ENCODE data around the gene VAMP7.
"Not testable (repeated sequence)": the region's sequence is repeated elsewhere in the genome, so short reads cannot be mapped to it uniquely, and the experiment has no call there.

VAMP7 gene

GRCh38 chrX:155881158-155881993, at the start of gene VAMP7:
Gene VAMP7, plus strand, starts transcription at chrX:155881345. Its CDS starts 8,122 bp downstream, at chrX:155889467.
- DNase-seq, result peak; percentile 88

GRCh38 chrX:155841232-155841631, 39.9 kb upstream of the VAMP7 start:
- DNase-seq, result no peak

DNA sequence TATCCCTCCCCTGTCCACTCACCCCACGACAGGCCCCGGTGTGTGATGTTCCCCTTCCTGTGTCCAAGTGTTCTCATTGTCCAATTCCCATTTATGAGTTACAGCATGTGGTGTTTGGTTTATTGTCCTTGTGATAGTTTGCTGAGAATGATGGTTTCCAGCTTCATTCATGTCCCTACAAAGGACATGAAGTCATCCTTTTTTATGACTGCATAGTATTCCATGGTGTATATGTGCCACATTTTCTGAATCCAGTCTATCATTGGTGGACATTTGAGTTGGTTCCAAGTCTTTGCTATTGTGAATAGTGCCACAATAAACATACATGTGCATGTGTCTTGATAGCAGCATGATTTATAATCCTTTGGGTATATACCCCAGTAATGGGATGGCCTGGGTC, 29.4 kb upstream of the VAMP7 start:
- DNase-seq, result not testable (repeated sequence)

DNA sequence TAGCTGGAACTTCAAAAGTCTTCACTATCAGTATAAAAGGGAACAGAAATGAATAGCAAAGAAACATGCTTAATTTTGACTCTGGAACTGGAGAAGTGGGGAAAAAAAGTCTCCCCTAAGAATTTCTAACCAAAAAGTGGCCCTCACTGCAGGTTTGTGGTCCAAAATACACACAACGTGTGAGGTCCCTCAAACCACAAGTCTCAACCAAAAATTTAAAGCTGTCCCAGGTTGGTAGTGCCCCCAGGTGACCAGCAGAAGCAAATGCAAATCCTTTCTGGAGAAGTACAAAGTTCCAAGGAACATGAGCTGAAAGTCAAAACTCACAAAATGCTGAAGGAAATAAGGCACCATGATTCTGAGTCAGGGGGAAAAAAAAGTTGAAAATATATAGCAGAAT, 23.6 kb upstream of the VAMP7 start:
- no peak for DNase-seq

- no peak for DNase-seq
These were observed 16.5 kb upstream of the VAMP7 start for GRCh38 chrX:155864655-155865054.

- no peak for DNase-seq
These were observed 16.0 kb upstream of the VAMP7 start for GRCh38 chrX:155865193-155865592.

- no peak for DNase-seq
These were observed 13.3 kb upstream of the VAMP7 start for GRCh38 chrX:155867821-155868220.

DNA sequence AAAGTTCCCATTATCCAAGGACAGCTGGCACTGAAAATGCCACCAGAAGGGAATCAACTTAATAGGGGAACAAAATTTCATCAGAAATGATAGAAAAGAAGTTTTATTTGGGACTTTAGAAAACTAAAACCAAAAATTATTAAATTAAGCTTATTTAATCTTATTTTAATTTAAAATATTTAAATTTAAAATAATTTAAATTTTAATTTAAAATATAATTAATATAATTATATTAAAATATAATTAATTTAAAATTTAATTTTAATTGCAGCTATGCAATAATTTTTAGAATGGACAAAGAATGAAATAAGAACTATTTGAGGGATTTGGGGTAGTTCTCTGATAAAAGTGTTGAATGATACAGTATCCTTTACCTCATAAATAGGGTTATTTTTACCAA, 10.2 kb upstream of the VAMP7 start:
- DNase-seq, result no peak

DNA sequence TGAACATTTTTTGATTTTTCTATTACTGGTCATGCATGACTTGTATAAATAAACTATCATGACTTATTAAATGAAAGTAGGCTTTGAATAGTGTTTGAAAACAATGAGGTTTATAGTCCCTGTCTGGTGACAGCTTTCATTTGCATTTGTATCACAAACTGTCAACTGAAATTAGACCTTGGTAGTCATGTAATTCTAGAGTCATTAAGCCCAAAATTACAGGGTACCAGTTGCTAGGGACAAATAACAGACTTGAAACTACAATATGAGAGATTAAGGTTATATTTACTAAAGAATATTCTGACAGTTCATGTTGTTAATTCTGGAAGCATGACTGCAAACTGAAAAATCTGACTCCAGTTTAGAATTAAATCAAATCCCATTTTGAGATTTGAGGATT, 9.2 kb upstream of the VAMP7 start:
- DNase-seq, result no peak

DNA sequence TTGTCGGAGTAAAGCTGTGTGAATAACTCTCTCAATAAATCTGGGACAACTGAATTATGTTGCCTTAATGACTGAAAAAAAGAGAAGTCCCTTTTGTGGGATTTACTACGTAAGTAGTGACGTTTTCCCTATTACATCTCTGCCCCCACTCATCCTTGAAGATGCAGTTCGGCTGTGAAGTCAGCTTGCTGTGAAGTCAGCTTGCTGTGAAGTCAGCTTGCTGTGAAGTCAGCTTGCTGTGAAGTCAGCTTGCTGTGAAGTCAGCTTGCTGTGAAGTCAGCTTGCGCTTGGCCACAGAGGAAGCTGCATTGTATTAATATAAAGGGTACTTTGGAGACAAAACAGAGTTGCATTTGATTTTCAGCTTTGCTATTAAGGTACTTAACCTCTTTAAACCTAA, 8.0 kb upstream of the VAMP7 start:
- no peak for DNase-seq

DNA sequence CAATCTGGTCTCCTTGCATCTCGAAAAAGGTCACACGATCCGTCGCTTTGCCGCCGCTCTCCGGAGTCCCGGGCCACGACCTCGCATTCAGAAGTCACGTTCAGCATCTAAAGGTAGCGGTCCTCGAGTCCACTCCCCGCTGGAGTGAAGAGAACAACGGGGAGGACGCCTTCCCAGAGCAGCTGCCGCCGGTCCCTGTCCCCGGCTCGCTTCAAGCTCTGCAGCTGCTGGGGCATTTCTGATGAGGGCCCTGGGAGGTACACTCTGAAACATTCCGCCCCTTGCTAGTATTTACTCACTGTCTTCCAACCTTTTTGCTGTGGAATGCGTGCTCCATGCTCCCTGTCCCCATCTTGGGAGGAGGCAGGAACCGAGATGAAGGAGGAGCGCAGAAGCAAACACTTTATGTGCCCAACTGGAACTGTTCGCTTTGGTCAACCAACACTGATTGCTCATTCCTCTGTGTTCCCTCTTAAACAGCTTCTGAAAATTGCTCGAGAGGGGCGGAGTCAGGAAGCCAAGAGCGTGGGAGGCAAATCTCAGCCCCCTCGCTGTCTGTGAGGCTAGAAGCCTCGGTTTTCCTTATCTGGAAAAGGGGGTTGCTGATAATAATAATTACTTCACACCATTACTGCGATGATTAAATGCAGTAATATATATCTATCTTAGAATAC, 6.4 kb upstream of the VAMP7 start:
- no peak for DNase-seq

DNA sequence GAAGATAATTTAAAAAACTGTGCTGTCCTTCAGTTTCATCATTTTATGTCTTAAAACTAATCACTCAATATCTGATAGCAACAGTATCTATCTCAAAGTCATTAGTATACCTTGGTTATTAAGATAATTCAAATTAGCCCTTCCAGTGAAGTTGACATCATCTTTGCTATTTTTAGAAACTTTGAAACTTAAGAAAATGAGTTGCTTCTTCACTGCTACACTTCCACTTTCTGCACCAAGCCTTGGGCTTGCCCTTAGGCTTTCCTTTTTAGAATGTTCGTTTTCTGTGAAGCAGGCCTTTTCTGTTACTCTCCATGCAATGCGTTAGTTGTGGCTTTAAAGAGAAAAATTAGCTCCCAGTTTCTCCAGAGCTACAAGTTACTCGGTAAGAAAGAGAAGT, 4.4 kb upstream of the VAMP7 start:
- no peak for DNase-seq

GRCh38 chrX:155877288-155877687, 3.9 kb upstream of the VAMP7 start:
- DNase-seq, result no peak

- DNase-seq, result peak; percentile 9
These were observed 473 bp upstream of the VAMP7 start for GRCh38 chrX:155880586-155881157.

- no peak for DNase-seq
These were observed 5.3 kb downstream of the VAMP7 start for GRCh38 chrX:155886409-155886808.

DNA sequence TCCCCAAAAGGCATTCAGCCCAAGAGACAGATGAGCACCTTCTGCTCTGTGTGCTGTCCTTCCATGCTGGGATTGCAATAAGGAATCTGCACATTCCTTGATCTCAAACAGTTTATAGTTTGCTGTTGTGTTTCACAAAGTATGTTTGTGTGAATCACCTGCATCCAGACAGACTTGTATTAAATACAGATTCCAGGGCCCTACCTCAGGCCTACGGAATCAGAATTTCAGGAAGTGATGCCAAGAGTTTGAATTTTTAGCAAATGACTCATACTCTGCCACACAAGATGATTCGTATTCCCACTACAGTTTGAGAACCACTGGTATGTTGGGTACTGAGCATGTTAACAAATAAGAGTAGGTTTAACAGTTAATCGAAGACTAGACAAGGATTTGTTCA, 7.0 kb downstream of the VAMP7 start:
- DNase-seq, result no peak

- no peak for DNase-seq
These were observed 8.2 kb downstream of the VAMP7 start for GRCh38 chrX:155889328-155889727.

- DNase-seq, result no peak
These were observed 10.5 kb downstream of the VAMP7 start for GRCh38 chrX:155891446-155892210.

- DNase-seq, result no peak
These were observed 12.4 kb downstream of the VAMP7 start for GRCh38 chrX:155893521-155893920.

DNA sequence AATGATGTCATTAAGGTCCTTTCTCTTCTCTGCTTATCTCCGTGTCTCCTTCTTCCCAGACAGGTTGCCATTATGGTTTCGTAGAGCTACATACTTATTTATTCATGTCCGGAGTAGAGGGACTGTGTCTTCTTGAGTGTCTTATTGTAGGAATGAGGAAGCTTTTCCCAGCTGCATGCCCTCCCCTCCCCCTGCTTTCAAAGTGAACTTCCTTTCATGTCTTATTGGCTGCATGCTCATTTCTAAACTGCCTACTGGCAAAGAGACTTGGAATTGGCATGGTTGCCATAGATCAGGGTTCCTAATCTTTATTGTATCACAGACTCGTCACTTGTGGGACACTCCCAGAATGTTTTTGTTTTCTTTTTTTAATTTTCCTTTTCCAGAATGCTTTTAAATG, 15.4 kb downstream of the VAMP7 start:
- no peak for DNase-seq

DNA sequence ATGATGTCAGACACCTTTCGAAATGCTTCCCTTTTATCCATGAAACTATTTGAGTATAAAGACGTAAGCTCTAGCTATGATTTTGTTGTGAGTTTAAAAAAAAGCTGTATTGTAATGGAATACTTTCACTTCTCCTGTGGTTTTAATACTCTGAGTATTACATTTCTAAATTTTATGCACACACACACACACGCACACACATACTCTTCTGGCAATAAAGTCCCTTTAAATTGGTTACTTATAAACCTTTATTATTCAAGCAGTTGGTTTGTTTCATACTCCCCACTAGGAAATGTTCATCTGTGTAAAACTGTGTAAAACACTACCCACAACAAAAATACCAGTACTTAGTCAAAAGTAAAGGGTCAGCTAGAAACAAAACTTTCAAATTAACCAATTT, 18.2 kb downstream of the VAMP7 start:
- no peak for DNase-seq

DNA sequence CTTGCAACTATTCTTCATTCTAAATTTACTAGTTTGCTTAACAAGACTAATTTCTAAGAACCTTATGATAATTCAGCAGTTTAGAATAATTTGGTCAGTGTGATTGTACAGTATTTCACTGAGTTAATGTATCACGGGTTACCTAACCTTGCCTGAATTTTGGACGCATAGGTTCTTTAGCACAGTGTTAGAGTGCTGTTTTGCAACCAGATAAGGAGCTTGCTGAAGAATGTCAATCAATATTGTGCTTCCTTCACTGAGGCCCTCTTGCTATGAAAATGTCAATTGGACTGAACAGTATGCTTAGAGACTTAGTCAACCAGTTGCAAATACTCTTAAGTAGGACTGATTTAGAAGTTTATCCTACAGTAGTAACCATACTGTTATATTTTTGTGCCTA, 19.6 kb downstream of the VAMP7 start:
- DNase-seq, result no peak

GRCh38 chrX:155907661-155908060, 26.5 kb downstream of the VAMP7 start:
- not testable (repeated sequence) for DNase-seq
